Measurements from ENCODE around the gene GLYR1.

The GLYR1 gene

DNA sequence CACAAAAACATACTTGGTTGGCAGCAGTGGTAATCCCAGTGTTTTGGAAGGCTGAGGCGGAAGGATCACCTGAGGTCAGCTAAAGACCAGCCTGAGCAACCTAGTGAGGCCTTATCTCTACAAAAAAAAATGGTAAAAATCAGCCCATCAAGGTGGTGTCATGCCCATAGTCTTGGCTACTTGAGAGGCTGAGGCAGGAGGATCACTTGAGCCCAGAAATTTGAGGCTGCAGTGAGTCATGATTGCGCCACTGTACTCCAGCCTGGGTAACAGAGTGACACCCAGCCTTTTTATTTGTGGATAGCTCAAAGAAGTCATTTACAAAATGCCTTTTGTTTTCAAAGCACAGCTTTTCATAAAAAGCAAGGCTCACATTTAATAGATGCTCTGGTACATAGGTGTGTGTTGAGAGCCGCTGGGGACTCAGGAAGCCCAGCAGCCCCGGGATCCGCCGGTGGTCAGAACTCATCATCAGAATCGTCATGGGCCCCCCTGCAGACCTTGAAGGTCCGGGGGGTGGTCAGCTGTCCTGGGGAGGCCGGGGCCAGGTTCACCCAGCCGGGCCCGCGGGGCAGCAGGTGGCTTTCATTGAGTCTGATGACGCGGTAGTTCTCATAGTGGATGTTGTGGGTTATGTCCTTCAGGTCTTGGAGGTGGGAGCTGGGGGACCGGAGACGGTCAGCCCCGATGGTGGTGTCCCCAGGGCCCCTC is 69.6 kb downstream of the GLYR1 start:
- no peak overlapping the region for H3K9ac ChIP-seq (ENCODE audit: low read length)
- TF ChIP-seq CTCF (IDR thresholded peaks at IDR 0.05; ENCODE audit: low read length) (no peak), EZH2 (IDR thresholded peaks at IDR 0.05; ENCODE audit: borderline replicate concordance, low read length) (no peak)
- H3K27ac ChIP-seq (ENCODE audit: low read depth, low read length, poor library complexity, severe bottlenecking), result no peak overlapping the region
- H3K4me1 ChIP-seq (ENCODE audit: insufficient read depth, low read length, severe bottlenecking), result no peaks in the 10 kb centered on the region
- H3K79me2 ChIP-seq (ENCODE audit: insufficient read depth, low read length), result no peaks in the 10 kb centered on the region
- H3K36me3 ChIP-seq (ENCODE audit: insufficient read depth, low read length), result no peaks in the 10 kb centered on the region
- no peaks in the 10 kb centered on the region for H4K20me1 ChIP-seq (ENCODE audit: insufficient read depth, low read length)
- H3K9me3 ChIP-seq (ENCODE audit: low read length), result no peaks in the 10 kb centered on the region
- no peaks in the 10 kb centered on the region for H3F3A ChIP-seq (ENCODE audit: insufficient read depth, low read length)
- H2AFZ ChIP-seq (ENCODE audit: low read length), result no peak overlapping the region
- H3K27me3 ChIP-seq (ENCODE audit: insufficient read depth, low read length), result peaks cover 7% of the 10 kb centered on the region; the same call in 1 of the 2 replicates
- H3K4me3 ChIP-seq (ENCODE audit: low read depth, low read length, poor library complexity, severe bottlenecking), result no peak overlapping the region
- H3K4me2 ChIP-seq (ENCODE audit: low read length), result no peak overlapping the region
- no peaks in the 10 kb centered on the region for H3K9me2 ChIP-seq (ENCODE audit: low read depth, low read length)

DNA sequence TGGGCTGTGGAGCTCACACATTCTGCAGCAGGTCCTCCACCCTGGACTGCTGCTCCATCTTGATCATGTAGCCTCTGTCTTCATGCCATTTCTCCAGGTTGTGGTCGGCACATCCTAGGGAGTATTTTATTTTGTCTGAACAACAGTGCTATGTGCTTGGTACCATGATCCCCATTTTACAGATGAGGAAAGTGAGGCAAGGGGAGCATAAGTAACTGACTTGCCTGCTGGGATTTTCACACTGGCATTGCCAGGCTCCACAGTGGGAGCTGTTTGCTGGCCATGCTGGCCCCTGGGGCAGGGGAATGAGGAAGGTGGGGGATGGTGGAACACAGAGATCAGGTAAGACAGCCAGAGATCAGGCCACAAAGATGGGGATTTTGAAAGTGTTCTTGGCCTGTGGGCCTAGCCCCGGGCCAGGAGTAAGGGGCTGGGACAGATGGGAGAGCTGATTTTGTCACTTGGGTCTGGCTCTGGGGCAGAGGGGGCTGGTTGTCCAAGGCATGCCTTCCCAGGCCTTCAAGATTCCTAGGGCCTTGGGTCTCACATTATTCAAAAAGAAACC is 70.9 kb downstream of the GLYR1 start:
- Histone ChIP-seq H3K27ac (ENCODE audit: low read depth, low read length, poor library complexity, severe bottlenecking) (no peak overlapping the region), H4K20me1 (ENCODE audit: insufficient read depth, low read length) (no peaks in the 10 kb centered on the region), H2AFZ (ENCODE audit: low read length) (no peak overlapping the region), H3K9me2 (ENCODE audit: low read depth, low read length) (no peaks in the 10 kb centered on the region), H3K4me2 (ENCODE audit: low read length) (no peak overlapping the region), H3F3A (ENCODE audit: insufficient read depth, low read length) (no peaks in the 10 kb centered on the region), H3K4me3 (ENCODE audit: low read depth, low read length, poor library complexity, severe bottlenecking) (no peak overlapping the region), H3K9ac (ENCODE audit: low read length) (no peak overlapping the region), H3K4me1 (ENCODE audit: insufficient read depth, low read length, severe bottlenecking) (no peaks in the 10 kb centered on the region), H3K36me3 (ENCODE audit: insufficient read depth, low read length) (no peaks in the 10 kb centered on the region), H3K27me3 (ENCODE audit: insufficient read depth, low read length) (peaks cover 7% of the 10 kb centered on the region; the same call in 1 of the 2 replicates), H3K79me2 (ENCODE audit: insufficient read depth, low read length) (no peaks in the 10 kb centered on the region), H3K9me3 (ENCODE audit: low read length) (no peaks in the 10 kb centered on the region)
- TF ChIP-seq EZH2 (IDR thresholded peaks at IDR 0.05; ENCODE audit: borderline replicate concordance, low read length) (no peak), CTCF (IDR thresholded peaks at IDR 0.05; ENCODE audit: low read length) (no peak)

- no peaks in the 10 kb centered on the region for H3K9me2 ChIP-seq (ENCODE audit: low read depth, low read length)
- no peaks in the 10 kb centered on the region for H4K20me1 ChIP-seq (ENCODE audit: insufficient read depth, low read length)
- H3K4me1 ChIP-seq (ENCODE audit: insufficient read depth, low read length, severe bottlenecking), result no peaks in the 10 kb centered on the region
- no peaks in the 10 kb centered on the region for H3K9me3 ChIP-seq (ENCODE audit: low read length)
- no peaks in the 10 kb centered on the region for H3F3A ChIP-seq (ENCODE audit: insufficient read depth, low read length)
- peaks cover under 1% of the 10 kb centered on the region; the same call in 1 of the 2 replicates for H3K27me3 ChIP-seq (ENCODE audit: insufficient read depth, low read length)
- H2AFZ ChIP-seq (ENCODE audit: low read length), result no peak overlapping the region
- no peak for TF ChIP-seq CTCF (IDR thresholded peaks at IDR 0.05; ENCODE audit: low read length)
- TF ChIP-seq EZH2 (IDR thresholded peaks at IDR 0.05; ENCODE audit: borderline replicate concordance, low read length), result no peak
- no peak overlapping the region for H3K9ac ChIP-seq (ENCODE audit: low read length)
- H3K79me2 ChIP-seq (ENCODE audit: insufficient read depth, low read length), result no peaks in the 10 kb centered on the region
- no peak overlapping the region for H3K27ac ChIP-seq (ENCODE audit: low read depth, low read length, poor library complexity, severe bottlenecking)
- no peak overlapping the region for H3K4me3 ChIP-seq (ENCODE audit: low read depth, low read length, poor library complexity, severe bottlenecking)
- H3K36me3 ChIP-seq (ENCODE audit: insufficient read depth, low read length), result no peaks in the 10 kb centered on the region
- H3K4me2 ChIP-seq (ENCODE audit: low read length), result no peak overlapping the region
These were observed 72.1 kb downstream of the GLYR1 start for GRCh38 chr16:4775005-4775404.

All from OCI-LY1 (cell line).